ENCODE data around the gene UNC119B.

Gene UNC119B

DNA sequence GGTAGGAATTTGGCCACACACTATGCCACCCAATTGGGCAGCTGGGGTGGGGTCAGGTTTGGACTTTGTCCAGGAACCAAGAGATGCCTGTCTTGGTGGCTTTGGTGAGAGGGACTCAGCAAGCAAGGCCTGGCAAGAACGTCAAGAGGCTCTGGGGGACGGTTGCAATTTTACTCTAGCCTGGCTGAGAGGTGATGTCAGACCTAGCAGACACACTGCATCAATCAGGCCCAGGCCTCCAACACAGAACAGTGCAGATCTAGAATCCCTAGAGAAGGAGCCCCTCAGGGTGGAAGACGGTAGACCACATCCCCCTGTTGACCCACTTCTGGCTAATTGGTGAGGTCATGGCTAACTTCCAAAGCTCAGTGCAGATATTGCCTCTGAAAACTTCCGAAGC is 1.6 kb upstream of the UNC119B start:
- no peak overlapping the region for H3K4me3 ChIP-seq (ENCODE audit: low read length)
- DNase-seq (ENCODE audit: low read depth) = no peak
- TF ChIP-seq, protein P1, sequence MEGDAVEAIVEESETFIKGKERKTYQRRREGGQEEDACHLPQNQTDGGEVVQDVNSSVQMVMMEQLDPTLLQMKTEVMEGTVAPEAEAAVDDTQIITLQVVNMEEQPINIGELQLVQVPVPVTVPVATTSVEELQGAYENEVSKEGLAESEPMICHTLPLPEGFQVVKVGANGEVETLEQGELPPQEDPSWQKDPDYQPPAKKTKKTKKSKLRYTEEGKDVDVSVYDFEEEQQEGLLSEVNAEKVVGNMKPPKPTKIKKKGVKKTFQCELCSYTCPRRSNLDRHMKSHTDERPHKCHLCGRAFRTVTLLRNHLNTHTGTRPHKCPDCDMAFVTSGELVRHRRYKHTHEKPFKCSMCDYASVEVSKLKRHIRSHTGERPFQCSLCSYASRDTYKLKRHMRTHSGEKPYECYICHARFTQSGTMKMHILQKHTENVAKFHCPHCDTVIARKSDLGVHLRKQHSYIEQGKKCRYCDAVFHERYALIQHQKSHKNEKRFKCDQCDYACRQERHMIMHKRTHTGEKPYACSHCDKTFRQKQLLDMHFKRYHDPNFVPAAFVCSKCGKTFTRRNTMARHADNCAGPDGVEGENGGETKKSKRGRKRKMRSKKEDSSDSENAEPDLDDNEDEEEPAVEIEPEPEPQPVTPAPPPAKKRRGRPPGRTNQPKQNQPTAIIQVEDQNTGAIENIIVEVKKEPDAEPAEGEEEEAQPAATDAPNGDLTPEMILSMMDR (conservative IDR thresholded peaks at IDR 0.05; ENCODE audit: low read depth, low read length) = no peak

DNA sequence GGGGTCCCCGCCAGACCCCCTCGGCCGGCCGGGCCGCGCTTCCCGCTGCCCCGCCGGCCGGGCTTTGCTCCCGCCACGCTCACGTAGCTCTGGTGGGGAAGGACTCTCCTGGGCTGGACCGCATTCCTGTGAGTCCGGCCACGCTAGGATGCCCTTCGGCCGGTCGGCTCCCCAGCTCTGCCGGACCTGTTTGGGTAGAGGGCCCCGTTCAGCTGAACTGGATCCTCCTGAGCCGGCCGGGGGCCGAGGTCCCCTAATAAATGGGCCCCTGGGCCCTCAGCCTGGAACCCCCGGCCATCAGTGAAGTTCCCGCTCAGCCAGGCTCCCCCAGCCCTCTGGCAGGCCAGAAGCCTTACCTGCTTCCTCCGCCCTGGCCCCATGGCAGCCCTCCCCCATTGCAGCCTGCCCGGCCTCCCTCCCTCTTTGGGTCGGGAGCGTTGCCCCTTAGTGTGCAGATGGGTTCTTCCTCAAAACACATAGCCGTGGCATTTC is 593 bp downstream of the UNC119B start:
- TF ChIP-seq, protein P1 (conservative IDR thresholded peaks at IDR 0.05; ENCODE audit: low read depth, low read length) = no peak
- no peak for DNase-seq (ENCODE audit: low read depth)

DNA sequence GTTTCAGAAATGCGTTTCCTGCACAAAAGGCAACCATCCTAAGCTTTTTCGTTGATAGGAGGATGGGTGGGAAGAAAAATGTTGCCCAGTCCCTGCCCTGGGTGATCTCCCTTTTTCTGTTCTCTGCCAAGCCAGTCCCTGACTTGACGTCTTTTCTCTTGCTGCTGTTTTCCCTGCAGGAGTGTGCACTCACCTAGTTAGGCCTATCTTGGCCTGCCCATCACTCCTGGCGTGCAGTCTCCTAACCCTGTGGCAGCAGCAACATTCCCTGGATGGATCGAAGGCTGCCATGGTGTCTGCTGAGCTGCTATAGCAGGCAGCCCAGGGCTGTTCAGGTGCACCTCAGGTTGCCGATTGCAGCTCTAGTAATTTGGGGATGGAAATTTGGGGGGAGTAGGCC is 1.2 kb downstream of the UNC119B start:
- DNase-seq (ENCODE audit: low read depth) = no peak
- H3K4me3 ChIP-seq (ENCODE audit: low read length) = peak overlapping the region; percentile 78
- TF ChIP-seq, protein P1 (conservative IDR thresholded peaks at IDR 0.05; ENCODE audit: low read depth, low read length) = no peak

More for the DNA sequence above, 593 bp downstream of the UNC119B start:
- peak overlapping the region; percentile 78 for H3K4me3 ChIP-seq (ENCODE audit: low read length)

DNA sequence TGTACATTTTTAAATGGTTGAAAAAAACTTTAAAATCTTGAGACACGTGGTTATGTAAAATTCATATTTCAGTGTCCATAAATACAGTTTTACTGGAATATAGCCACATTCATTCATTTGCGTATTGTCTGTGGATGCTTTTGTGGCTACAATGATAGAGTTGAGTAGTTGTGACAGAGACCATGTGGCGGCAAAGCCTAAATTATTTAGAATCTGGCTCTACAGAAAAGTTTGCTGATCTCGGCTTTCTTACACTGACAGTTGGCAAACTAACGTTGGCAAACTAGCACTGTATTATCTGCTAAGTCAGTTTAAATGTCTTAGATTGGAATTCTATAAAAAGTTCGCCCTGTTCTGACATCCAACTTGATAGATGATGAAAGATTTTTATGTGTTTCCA is 2.4 kb downstream of the UNC119B start:
- TF ChIP-seq, protein P1 (conservative IDR thresholded peaks at IDR 0.05; ENCODE audit: low read depth, low read length) = no peak
- DNase-seq (ENCODE audit: low read depth) = no peak
- no peak overlapping the region for H3K4me3 ChIP-seq (ENCODE audit: low read length)

- H3K4me3 ChIP-seq (ENCODE audit: low read length) = no peak overlapping the region
- TF ChIP-seq, protein P1 (conservative IDR thresholded peaks at IDR 0.05; ENCODE audit: low read depth, low read length) = peak; percentile 85
- no peak for DNase-seq (ENCODE audit: low read depth)
Observed at GRCh38 chr12:120713861-120714482, 3.7 kb downstream of the UNC119B start.

DNA sequence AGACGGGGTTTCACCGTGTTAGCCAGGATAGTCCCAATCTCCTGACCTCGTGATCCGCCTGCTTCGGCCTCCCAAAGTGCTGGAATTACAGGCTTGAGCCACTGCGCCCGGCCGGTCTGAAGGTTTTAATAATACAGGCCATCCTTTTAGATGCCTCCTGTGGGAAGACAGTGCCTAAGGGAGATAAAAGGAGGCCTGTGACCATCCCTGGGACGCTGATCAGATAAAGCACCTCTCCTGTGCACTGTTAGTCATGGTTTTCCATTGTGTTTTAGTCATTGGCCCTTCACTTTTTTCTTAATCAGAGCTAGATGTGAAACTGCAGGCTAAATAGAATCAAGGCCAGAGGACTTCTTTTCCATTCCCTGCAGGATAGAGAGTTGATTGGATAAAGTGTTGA is 7.8 kb downstream of the UNC119B start:
- H3K4me3 ChIP-seq (ENCODE audit: low read length) = no peak overlapping the region
- TF ChIP-seq, protein P1 (conservative IDR thresholded peaks at IDR 0.05; ENCODE audit: low read depth, low read length) = no peak
- no peak for DNase-seq (ENCODE audit: low read depth)

- TF ChIP-seq, protein P1 (conservative IDR thresholded peaks at IDR 0.05; ENCODE audit: low read depth, low read length) = no peak
- H3K4me3 ChIP-seq (ENCODE audit: low read length) = no peak overlapping the region
Observed at GRCh38 chr12:120719072-120719471, 8.8 kb downstream of the UNC119B start.

More at GRCh38 chr12:120719072-120719471, 8.8 kb downstream of the UNC119B start:
- DNase-seq (ENCODE audit: low read depth) = no peak
